ENCODE results near the gene ATP6V1G1.
A peak's percentile ranks its signal among the peaks of the same experiment; 100 is the strongest.
"Not testable (repeated sequence)": the region's sequence is repeated elsewhere in the genome, so short reads cannot be mapped to it uniquely, and the experiment has no call there.

Gene ATP6V1G1

DNA sequence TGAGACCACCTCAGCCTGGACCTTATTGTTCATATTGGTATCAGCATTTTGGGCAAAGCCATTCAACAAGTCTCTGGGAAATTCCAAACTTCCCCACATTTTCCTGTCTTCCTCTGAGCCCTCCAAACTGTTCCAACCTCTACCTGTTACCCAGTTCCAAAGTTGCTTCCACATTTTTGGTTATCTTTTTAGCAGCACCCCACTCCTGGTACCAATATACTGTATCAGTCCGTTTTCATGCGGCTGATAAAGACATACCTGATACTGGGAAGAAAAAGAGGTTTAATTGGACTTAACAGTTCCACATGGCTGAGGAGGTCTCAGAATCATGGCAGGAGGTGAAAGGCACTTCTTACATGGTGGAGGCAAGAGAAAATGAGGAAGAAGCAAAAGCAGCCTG lies 14.2 kb downstream of the ATP6V1G1 start:
- CTCF ChIA-PET, result interaction anchor here (1.3 to 1.9 kb wide), 3 partner anchors 9 to 15 kb away, joined by 3 to 6 read pairs (median 4); partner anchors contain the start of gene ATP6V1G1
- H3K27ac ChIP-seq (ENCODE audit: insufficient read depth in 1 of 2, low read depth in 1 of 2, low read length in 2 of 2, poor library complexity in 1 of 2, severe bottlenecking in 2 of 2); H3K9me3 ChIP-seq (ENCODE audit: control extremely low read depth in 1 of 5, control insufficient read depth in 4 of 5, insufficient read depth in 2 of 5, low read depth in 1 of 5, low read length in 4 of 5); H3K27me3 ChIP-seq (replicated peaks in 2 of 5; ENCODE audit: control insufficient read depth in 4 of 5, insufficient read depth in 5 of 5, low read length in 4 of 5); H3K4me1 ChIP-seq (ENCODE audit: control extremely low read depth in 1 of 4, control insufficient read depth in 4 of 4, insufficient read depth in 4 of 4, low read length in 3 of 4); DNase-seq; H3K4me3 ChIP-seq (ENCODE audit: control insufficient read depth in 1 of 7, extremely low read depth in 1 of 7, insufficient read depth in 4 of 7, low read depth in 2 of 7, low read length in 6 of 7); POLR2A ChIA-PET: not testable (repeated sequence)
- H3K36me3 ChIP-seq (ENCODE audit: control insufficient read depth in 4 of 4, insufficient read depth in 4 of 4, low read length in 3 of 4), result peaks cover 12 to 45% (median 28%) of the 10 kb centered on the region in 4 experiments
- WGBS (ENCODE audit: insufficient coverage), result 100% methylated on average over 2 of the region's 2 CpGs

DNA sequence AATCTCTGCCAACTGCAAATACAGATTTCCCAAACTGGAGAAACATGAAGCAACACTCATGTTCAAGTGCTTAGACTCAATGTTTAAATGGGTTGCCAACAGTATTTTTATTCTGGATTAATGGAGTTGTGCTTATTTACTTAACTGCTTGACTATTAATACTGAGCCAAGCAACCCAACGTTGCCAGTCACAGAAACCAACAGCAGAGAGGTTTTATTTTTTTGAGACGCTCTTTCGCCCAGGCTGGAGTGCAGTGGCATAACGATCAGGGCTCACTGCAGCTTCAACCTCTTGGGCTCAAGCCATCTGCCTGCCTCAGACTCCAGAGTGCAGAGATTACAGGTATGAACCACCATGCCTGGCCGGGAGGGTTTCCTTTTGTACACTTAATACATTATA lies 15.1 kb downstream of the ATP6V1G1 start:
- CTCF ChIA-PET, result interaction anchor here (6.7 kb wide), 1 partner anchor 10 kb away, joined by 46 read pairs; no protein-coding TSS in a partner anchor
- H3K9me3 ChIP-seq (ENCODE audit: control extremely low read depth in 1 of 5, control insufficient read depth in 4 of 5, insufficient read depth in 2 of 5, low read depth in 1 of 5, low read length in 4 of 5), result peaks cover 0 to 9% (median 4%) of the 10 kb centered on the region in 5 experiments
- H3K4me1 ChIP-seq (ENCODE audit: control extremely low read depth in 1 of 4, control insufficient read depth in 4 of 4, insufficient read depth in 4 of 4, low read length in 3 of 4), result peaks cover 0 to 8% (median 7%) of the 10 kb centered on the region in 4 experiments
- POLR2A ChIA-PET, result no interaction called here
- DNase-seq, result no peak
- H3K36me3 ChIP-seq (ENCODE audit: control insufficient read depth in 4 of 4, insufficient read depth in 4 of 4, low read length in 3 of 4), result peaks cover 12 to 39% (median 23%) of the 10 kb centered on the region in 4 experiments
- no peak overlapping the region for H3K4me3 ChIP-seq (ENCODE audit: control insufficient read depth in 1 of 7, extremely low read depth in 1 of 7, insufficient read depth in 4 of 7, low read depth in 2 of 7, low read length in 6 of 7)
- no peaks in the 10 kb centered on the region for H3K27me3 ChIP-seq (replicated peaks in 2 of 5; ENCODE audit: control insufficient read depth in 4 of 5, insufficient read depth in 5 of 5, low read length in 4 of 5)
- no peak overlapping the region for H3K27ac ChIP-seq (ENCODE audit: insufficient read depth in 1 of 2, low read depth in 1 of 2, low read length in 2 of 2, poor library complexity in 1 of 2, severe bottlenecking in 2 of 2)
- 95% methylated on average over 5 of the region's 5 CpGs for WGBS (ENCODE audit: insufficient coverage)

DNA sequence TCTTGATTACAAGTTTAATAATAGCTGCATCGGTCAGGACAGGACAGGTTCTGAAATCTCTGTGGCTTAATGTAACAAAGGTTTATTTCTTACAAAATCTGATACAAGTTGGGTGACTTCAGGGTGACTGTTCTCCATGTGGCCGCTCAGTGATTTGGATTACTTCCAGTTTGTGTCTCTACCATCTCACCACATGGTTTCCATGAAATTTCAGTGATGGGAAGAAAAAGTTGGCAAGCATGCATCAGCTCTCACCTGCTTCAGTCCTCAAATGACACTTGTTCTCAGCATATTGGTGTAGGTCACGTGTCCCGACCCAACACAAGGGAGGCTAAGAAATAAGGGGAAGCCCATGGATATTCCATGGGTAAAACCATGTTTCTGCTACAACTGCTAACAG lies 15.7 kb downstream of the ATP6V1G1 start:
- H3K36me3 ChIP-seq (ENCODE audit: control insufficient read depth in 4 of 4, insufficient read depth in 4 of 4, low read length in 3 of 4), result peaks cover 12 to 34% (median 18%) of the 10 kb centered on the region in 4 experiments
- no peak overlapping the region for H3K4me3 ChIP-seq (ENCODE audit: control insufficient read depth in 1 of 7, extremely low read depth in 1 of 7, insufficient read depth in 4 of 7, low read depth in 2 of 7, low read length in 6 of 7)
- ChIA-PET CTCF (interaction anchor here (0.9 to 6.7 kb wide), 3 partner anchors 8 to 169 kb away, joined by 4 to 46 read pairs (median 6); no protein-coding TSS in a partner anchor), POLR2A (interaction anchor here (0.6 kb wide), 1 partner anchor 16 kb away, joined by 9 read pairs; no protein-coding TSS in a partner anchor)
- peaks cover 0 to 9% (median 4%) of the 10 kb centered on the region in 5 experiments for H3K9me3 ChIP-seq (ENCODE audit: control extremely low read depth in 1 of 5, control insufficient read depth in 4 of 5, insufficient read depth in 2 of 5, low read depth in 1 of 5, low read length in 4 of 5)
- no peaks in the 10 kb centered on the region for H3K27me3 ChIP-seq (replicated peaks in 2 of 5; ENCODE audit: control insufficient read depth in 4 of 5, insufficient read depth in 5 of 5, low read length in 4 of 5)
- WGBS (ENCODE audit: insufficient coverage), result 100% methylated on average over 2 of the region's 4 CpGs
- H3K27ac ChIP-seq (ENCODE audit: insufficient read depth in 1 of 2, low read depth in 1 of 2, low read length in 2 of 2, poor library complexity in 1 of 2, severe bottlenecking in 2 of 2), result no peak overlapping the region
- DNase-seq, result no peak
- H3K4me1 ChIP-seq (ENCODE audit: control extremely low read depth in 1 of 4, control insufficient read depth in 4 of 4, insufficient read depth in 4 of 4, low read length in 3 of 4), result peaks cover 0 to 8% (median 7%) of the 10 kb centered on the region in 4 experiments

DNA sequence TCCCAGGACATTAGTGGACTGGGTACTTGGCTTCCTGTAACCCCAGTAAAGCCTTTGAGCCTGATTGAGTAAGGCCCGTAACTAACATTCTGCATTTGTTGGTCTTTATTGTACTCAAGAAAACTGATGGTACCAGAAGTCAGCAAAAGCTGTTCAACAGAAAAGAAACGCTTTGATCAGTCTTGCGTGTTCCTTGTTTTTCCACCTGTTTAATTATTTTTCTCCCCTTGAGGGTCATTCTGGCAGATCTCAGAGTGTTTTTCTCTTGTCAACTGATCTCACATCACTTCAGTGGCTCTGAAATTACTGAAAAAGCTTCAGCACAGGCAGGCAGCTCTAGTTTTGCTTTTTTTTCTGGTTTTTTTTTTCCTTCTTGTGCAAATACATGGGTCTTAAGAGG lies 17.4 kb downstream of the ATP6V1G1 start:
- H3K27me3 ChIP-seq (replicated peaks in 2 of 5; ENCODE audit: control insufficient read depth in 4 of 5, insufficient read depth in 5 of 5, low read length in 4 of 5), result no peaks in the 10 kb centered on the region
- H3K36me3 ChIP-seq (ENCODE audit: control insufficient read depth in 4 of 4, insufficient read depth in 4 of 4, low read length in 3 of 4), result peaks cover 3 to 18% (median 6%) of the 10 kb centered on the region in 4 experiments
- H3K4me3 ChIP-seq (ENCODE audit: control insufficient read depth in 1 of 7, extremely low read depth in 1 of 7, insufficient read depth in 4 of 7, low read depth in 2 of 7, low read length in 6 of 7), result no peak overlapping the region
- DNase-seq, result no peak
- no peak overlapping the region for H3K27ac ChIP-seq (ENCODE audit: insufficient read depth in 1 of 2, low read depth in 1 of 2, low read length in 2 of 2, poor library complexity in 1 of 2, severe bottlenecking in 2 of 2)
- POLR2A ChIA-PET, result no interaction called here
- 95% methylated on average over 3 of the region's 3 CpGs for whole genome bisulfite sequencing (ENCODE audit: insufficient coverage)
- peaks cover 0 to 9% (median 4%) of the 10 kb centered on the region in 5 experiments for H3K9me3 ChIP-seq (ENCODE audit: control extremely low read depth in 1 of 5, control insufficient read depth in 4 of 5, insufficient read depth in 2 of 5, low read depth in 1 of 5, low read length in 4 of 5)
- CTCF ChIA-PET, result interaction anchor here (0.7 to 6.7 kb wide), 5 partner anchors 12 to 113 kb away, joined by 3 to 46 read pairs (median 8); no protein-coding TSS in a partner anchor
- H3K4me1 ChIP-seq (ENCODE audit: control extremely low read depth in 1 of 4, control insufficient read depth in 4 of 4, insufficient read depth in 4 of 4, low read length in 3 of 4), result peaks cover 0 to 8% (median 7%) of the 10 kb centered on the region in 4 experiments

DNA sequence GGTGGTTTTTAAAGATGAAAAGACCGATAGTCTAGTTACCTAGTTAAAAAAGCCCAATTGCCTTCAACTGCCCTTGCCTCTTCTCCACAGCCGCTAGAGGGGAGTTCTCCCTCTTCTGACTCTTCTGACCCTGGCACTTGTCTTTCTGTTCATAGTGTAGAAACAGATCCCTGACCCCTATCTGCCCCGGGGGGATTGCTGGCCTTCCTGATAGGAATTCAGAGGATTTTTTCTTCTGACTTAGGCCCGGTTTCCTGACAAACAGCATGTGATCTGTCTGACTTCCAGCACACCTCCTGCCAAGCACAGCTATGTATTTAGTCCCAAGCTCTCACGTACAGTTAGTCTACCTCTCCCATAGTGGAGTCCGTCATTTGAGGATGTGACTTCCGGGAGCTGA lies 18.5 kb downstream of the ATP6V1G1 start:
- WGBS (ENCODE audit: insufficient coverage), result 98% methylated on average over 5 of the region's 7 CpGs
- no peak overlapping the region for H3K27ac ChIP-seq (ENCODE audit: insufficient read depth in 1 of 2, low read depth in 1 of 2, low read length in 2 of 2, poor library complexity in 1 of 2, severe bottlenecking in 2 of 2)
- CTCF ChIA-PET, result interaction anchor here (0.6 to 6.7 kb wide), 5 partner anchors 9 to 47 kb away, joined by 3 to 46 read pairs (median 8); no protein-coding TSS in a partner anchor
- H3K36me3 ChIP-seq (ENCODE audit: control insufficient read depth in 4 of 4, insufficient read depth in 4 of 4, low read length in 3 of 4), result peaks cover 0 to 7% (median 0%) of the 10 kb centered on the region in 4 experiments
- H3K4me1 ChIP-seq (ENCODE audit: control extremely low read depth in 1 of 4, control insufficient read depth in 4 of 4, insufficient read depth in 4 of 4, low read length in 3 of 4), result peaks cover 1 to 17% (median 15%) of the 10 kb centered on the region in 4 experiments
- H3K27me3 ChIP-seq (replicated peaks in 2 of 5; ENCODE audit: control insufficient read depth in 4 of 5, insufficient read depth in 5 of 5, low read length in 4 of 5), result no peaks in the 10 kb centered on the region
- DNase-seq, result no peak
- peaks cover 0 to 6% (median 3%) of the 10 kb centered on the region in 5 experiments for H3K9me3 ChIP-seq (ENCODE audit: control extremely low read depth in 1 of 5, control insufficient read depth in 4 of 5, insufficient read depth in 2 of 5, low read depth in 1 of 5, low read length in 4 of 5)
- POLR2A ChIA-PET, result no interaction called here
- H3K4me3 ChIP-seq (ENCODE audit: control insufficient read depth in 1 of 7, extremely low read depth in 1 of 7, insufficient read depth in 4 of 7, low read depth in 2 of 7, low read length in 6 of 7), result no peak overlapping the region

- Histone ChIP-seq H3K4me3 (ENCODE audit: control insufficient read depth in 1 of 7, extremely low read depth in 1 of 7, insufficient read depth in 4 of 7, low read depth in 2 of 7, low read length in 6 of 7) (no peak overlapping the region), H3K4me1 (ENCODE audit: control extremely low read depth in 1 of 4, control insufficient read depth in 4 of 4, insufficient read depth in 4 of 4, low read length in 3 of 4) (peaks cover 1 to 21% (median 17%) of the 10 kb centered on the region in 4 experiments), H3K27me3 (replicated peaks in 2 of 5; ENCODE audit: control insufficient read depth in 4 of 5, insufficient read depth in 5 of 5, low read length in 4 of 5) (no peaks in the 10 kb centered on the region), H3K36me3 (ENCODE audit: control insufficient read depth in 4 of 4, insufficient read depth in 4 of 4, low read length in 3 of 4) (peaks cover 0 to 4% (median 0%) of the 10 kb centered on the region in 4 experiments), H3K27ac (ENCODE audit: insufficient read depth in 1 of 2, low read depth in 1 of 2, low read length in 2 of 2, poor library complexity in 1 of 2, severe bottlenecking in 2 of 2) (no peak overlapping the region), H3K9me3 (ENCODE audit: control extremely low read depth in 1 of 5, control insufficient read depth in 4 of 5, insufficient read depth in 2 of 5, low read depth in 1 of 5, low read length in 4 of 5) (peaks cover 0 to 4% (median 0%) of the 10 kb centered on the region in 5 experiments)
- ChIA-PET POLR2A (no interaction called here), CTCF (interaction anchor here (0.6 to 6.7 kb wide), 6 partner anchors 10 to 47 kb away, joined by 3 to 46 read pairs (median 8); no protein-coding TSS in a partner anchor)
- peak; percentile 37 to 82 (median 77) for DNase-seq
Measured at GRCh38 chr9:114606597-114607207, 19.1 kb downstream of the ATP6V1G1 start.

Data from common myeloid progenitor, CD34-positive (primary cell).